Calu3 (cell line): ENCODE measurements around the gene GJB4. TPM values are rescaled to one million over a fixed set of nuclear protein-coding genes. Genes with fewer than 3 reads are reported as not detected.
"Not testable (repeated sequence)": the region's sequence is repeated elsewhere in the genome, so short reads cannot be mapped to it uniquely, and the experiment has no call there.

Experiments
- BruUV-seq: library from RNA; stranded (reverse); fragments of 400-500 nt; replicated peaks from 2 replicates; lab custom pipeline; 2021; lab: Mats Ljungman, UMichigan
- CTCF ChIA-PET: fragments of 300-600 bp; sonication (Branson Sonifier 250); formaldehyde crosslinking; loops from one replicate; lab custom pipeline; 2022; ENCODE audit warnings: antibody characterized with exemption; lab: Charles Lee
- DNase-seq: peaks from one replicate; pipeline ENCODE4 v3.0.0; 2022
- H3K27ac Mint-ChIP-seq: one replicate; pipeline ENCODE4 v1.8.0; 2022; ENCODE audit warnings: mixed read lengths; ENCODE audit not compliant: unreplicated experiment
- H3K27me3 Mint-ChIP-seq: one replicate; pipeline ENCODE4 v1.8.0; 2022; ENCODE audit warnings: mixed read lengths; ENCODE audit not compliant: unreplicated experiment
- H3K36me3 Mint-ChIP-seq: one replicate; pipeline ENCODE4 v1.8.0; 2022; ENCODE audit warnings: mild to moderate bottlenecking, moderate library complexity, mixed read lengths; ENCODE audit not compliant: insufficient read depth, unreplicated experiment
- H3K4me1 Mint-ChIP-seq: one replicate; pipeline ENCODE4 v1.8.0; 2022; ENCODE audit warnings: mild to moderate bottlenecking, low read depth, mixed read lengths; ENCODE audit not compliant: unreplicated experiment
- H3K4me3 Mint-ChIP-seq: one replicate; pipeline ENCODE4 v1.8.0; 2022; ENCODE audit warnings: mild to moderate bottlenecking, low read depth, moderate library complexity, mixed read lengths; ENCODE audit not compliant: unreplicated experiment
- H3K9me3 Mint-ChIP-seq: one replicate; pipeline ENCODE4 v1.8.0; 2022; ENCODE audit warnings: low read depth, mixed read lengths; ENCODE audit not compliant: unreplicated experiment
- intact Hi-C: fragments of 100-400 bp; cut with micrococcal nuclease; formaldehyde crosslinking; loops from one replicate; pipeline ENCODE4 v1.10.0; 2022; ENCODE audit not compliant: unreplicated experiment
- total RNA-seq: library from RNA; stranded (reverse); gene quantifications from 2 replicates; pipeline ENCODE4 v1.2.3, GENCODE V29; 2022
- TF ChIP-seq, protein P1 (sequence below): fragments of 200-600 bp; IDR thresholded peaks from one replicate; pipeline ENCODE4 v1.8.0; 2022; ENCODE audit warnings: antibody characterized with exemption; ENCODE audit not compliant: unreplicated experiment

GJB4 gene
- total RNA-seq, 1 experiment from 2014 or later = 2.5 TPM

DNA sequence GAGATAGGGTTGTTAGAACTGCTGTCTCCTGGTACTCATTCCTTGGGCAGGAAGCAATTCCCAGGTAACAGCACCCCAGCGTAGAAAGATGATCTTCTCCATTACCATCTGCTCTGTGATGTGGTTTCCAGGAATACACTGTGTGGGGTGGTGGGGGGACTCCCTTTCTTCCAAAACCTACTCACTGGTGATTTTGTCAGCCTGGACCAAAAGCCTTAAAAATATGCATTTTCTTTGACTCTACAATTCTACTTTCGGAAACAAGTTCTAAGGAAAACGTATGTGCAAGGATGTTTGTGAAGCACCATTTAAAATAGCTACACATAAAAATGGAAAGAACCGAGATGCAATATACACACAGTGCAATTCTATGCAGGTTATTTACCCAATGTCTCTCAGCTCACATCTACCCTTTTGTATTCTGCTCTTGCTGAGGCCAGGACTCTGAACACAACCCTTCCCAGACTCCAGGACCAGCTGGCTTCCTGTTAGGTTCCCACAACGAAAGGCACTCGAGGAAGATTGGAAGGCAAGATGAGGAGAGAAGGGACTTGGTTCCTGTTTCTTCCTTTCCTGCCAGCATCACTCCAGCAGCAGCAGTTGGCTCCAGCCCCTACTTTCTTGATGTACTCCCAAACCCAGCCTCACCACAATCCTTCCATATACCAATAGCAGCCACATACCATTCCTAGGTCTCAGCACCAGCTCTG is 37.7 kb upstream of the GJB4 start:
- H3K36me3 Mint-ChIP-seq = no peaks in the 10 kb centered on the region
- peaks cover 3% of the 10 kb centered on the region for H3K9me3 Mint-ChIP-seq
- CTCF ChIA-PET = no interaction called here
- DNase-seq = no peak
- no peaks in the 10 kb centered on the region for H3K4me1 Mint-ChIP-seq
- BruUV-seq = no TSS peak
- TF ChIP-seq, protein P1, sequence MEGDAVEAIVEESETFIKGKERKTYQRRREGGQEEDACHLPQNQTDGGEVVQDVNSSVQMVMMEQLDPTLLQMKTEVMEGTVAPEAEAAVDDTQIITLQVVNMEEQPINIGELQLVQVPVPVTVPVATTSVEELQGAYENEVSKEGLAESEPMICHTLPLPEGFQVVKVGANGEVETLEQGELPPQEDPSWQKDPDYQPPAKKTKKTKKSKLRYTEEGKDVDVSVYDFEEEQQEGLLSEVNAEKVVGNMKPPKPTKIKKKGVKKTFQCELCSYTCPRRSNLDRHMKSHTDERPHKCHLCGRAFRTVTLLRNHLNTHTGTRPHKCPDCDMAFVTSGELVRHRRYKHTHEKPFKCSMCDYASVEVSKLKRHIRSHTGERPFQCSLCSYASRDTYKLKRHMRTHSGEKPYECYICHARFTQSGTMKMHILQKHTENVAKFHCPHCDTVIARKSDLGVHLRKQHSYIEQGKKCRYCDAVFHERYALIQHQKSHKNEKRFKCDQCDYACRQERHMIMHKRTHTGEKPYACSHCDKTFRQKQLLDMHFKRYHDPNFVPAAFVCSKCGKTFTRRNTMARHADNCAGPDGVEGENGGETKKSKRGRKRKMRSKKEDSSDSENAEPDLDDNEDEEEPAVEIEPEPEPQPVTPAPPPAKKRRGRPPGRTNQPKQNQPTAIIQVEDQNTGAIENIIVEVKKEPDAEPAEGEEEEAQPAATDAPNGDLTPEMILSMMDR = no peak
- H3K27me3 Mint-ChIP-seq = peaks cover 84% of the 10 kb centered on the region
- no peak overlapping the region for H3K27ac Mint-ChIP-seq
- intact Hi-C loops = no loop called here
- no peak overlapping the region for H3K4me3 Mint-ChIP-seq

DNA sequence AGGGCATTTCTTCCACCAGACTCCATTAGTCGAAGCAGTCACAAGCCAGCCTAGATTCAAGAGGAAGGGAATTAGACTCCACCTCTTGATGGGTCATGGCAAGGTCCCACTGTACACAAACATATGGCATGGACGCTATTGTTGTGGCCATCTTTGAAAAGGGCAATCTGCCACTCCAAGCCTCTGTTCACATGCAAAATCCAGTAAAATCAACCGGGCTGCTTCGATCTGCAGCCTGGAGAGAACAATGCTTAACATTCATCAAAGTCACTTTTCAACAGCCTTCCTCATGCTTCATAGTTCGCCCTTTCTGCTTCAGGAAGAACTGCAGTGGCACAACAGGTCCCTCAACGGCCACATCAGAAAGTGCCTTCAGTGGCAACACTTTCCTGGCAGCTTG is 32.7 kb upstream of the GJB4 start:
- Mint-ChIP-seq H3K27ac (no peak overlapping the region), H3K9me3 (no peaks in the 10 kb centered on the region), H3K36me3 (no peaks in the 10 kb centered on the region), H3K4me3 (no peak overlapping the region), H3K4me1 (no peaks in the 10 kb centered on the region), H3K27me3 (peaks cover 73% of the 10 kb centered on the region)
- intact Hi-C loops = no loop called here
- TF ChIP-seq, protein P1 = no peak
- CTCF ChIA-PET = interaction anchor here (1.0 to 1.8 kb wide), 2 partner anchors 13 to 16 kb away, joined by 3 to 10 read pairs; no protein-coding TSS in a partner anchor
- DNase-seq = no peak
- no TSS peak for BruUV-seq

DNA sequence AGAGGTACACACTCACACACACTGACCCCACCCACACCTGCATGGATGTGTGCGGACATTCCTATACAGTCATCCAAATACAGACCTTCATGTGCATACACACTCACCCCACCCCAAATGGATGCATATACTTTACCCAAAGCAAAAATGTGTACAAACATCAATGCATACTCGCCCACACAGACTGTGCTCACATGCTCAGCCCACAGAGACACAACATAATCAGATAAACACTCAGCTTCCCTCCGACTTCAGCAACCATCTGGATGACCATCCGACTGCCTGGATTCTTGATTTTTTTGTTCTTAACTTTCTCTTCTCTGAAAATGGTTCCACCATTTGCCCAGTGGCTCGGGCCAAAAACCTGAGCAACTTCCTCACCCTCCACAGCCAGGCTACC is 29.1 kb upstream of the GJB4 start:
- TF ChIP-seq, protein P1 = no peak
- CTCF ChIA-PET = no interaction called here
- Mint-ChIP-seq H3K27ac (no peak overlapping the region), H3K4me1 (no peaks in the 10 kb centered on the region), H3K9me3 (no peaks in the 10 kb centered on the region), H3K27me3 (peaks cover 71% of the 10 kb centered on the region), H3K36me3 (no peaks in the 10 kb centered on the region), H3K4me3 (no peak overlapping the region)
- BruUV-seq = no TSS peak
- no peak for DNase-seq
- intact Hi-C loops = no loop called here

DNA sequence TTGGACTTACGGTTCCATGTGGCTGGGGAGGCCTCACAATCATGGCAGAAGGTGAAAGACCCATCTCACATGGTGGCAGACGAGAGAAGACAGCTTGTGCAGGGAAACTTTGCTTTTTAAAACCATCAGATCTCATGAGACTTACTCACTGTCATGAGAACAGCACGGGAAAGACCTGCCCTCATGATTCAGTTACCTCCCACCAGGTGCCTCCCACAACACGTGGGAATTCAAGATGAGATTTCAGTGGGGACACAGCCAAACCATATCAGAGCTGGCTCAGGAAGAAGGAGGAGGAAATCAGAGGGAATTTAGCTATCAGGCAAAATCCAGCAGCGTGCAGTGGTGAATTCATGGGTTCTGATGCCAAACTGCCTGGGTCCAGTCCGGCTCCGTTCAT is 26.7 kb upstream of the GJB4 start:
- not testable (repeated sequence) for H3K4me1 Mint-ChIP-seq, H3K27ac Mint-ChIP-seq, BruUV-seq

DNA sequence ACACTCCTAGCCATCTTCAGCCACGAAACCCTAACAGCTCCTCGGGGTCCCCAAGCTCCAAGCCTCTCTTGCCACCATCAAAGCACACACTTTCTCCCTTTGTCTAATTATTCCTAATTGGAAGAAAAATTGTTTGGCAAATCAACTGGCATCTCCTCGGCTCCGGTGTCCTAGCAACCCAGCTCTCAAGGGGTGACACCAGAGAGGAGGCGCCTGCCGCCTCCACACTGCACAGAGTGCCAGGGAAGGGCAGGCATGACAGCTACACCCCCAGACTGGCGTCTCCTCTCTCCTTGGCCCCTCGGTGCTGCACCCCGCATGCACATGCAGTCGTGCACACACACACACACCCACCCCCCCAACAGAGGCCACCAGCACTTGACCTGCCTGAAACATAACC is 22.8 kb upstream of the GJB4 start:
- Mint-ChIP-seq H3K4me1 (no peaks in the 10 kb centered on the region), H3K9me3 (no peaks in the 10 kb centered on the region), H3K27me3 (peaks cover 50% of the 10 kb centered on the region), H3K36me3 (no peaks in the 10 kb centered on the region), H3K27ac (no peak overlapping the region), H3K4me3 (no peak overlapping the region)
- DNase-seq = no peak
- intact Hi-C loops = no loop called here
- BruUV-seq = no TSS peak
- TF ChIP-seq, protein P1 = no peak
- CTCF ChIA-PET = no interaction called here

More for the DNA sequence above, 26.7 kb upstream of the GJB4 start:
- DNase-seq, H3K4me3 Mint-ChIP-seq, intact Hi-C loops, CTCF ChIA-PET, H3K36me3 Mint-ChIP-seq, H3K9me3 Mint-ChIP-seq: not testable (repeated sequence)
- H3K27me3 Mint-ChIP-seq = peaks cover 82% of the 10 kb centered on the region

DNA sequence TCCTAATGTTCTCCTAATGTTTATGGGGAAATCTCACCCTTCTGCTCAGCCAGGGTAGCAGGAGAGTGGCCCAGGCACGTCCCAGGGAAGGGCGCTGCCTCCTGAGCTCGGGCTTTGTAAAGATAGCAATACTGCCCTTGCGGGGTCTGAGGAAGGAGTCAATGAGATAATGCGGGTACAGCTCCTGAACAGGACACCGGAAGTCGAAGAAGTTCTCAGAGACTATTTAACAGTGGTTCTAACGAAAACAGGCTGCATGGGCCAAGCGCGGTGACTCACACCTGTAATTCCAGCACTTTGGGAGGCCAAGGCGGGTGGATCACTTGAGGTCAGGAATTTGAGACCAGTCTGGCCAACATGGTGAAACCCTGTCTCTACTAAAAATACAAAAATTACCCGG is 22.3 kb upstream of the GJB4 start:
- H3K27ac Mint-ChIP-seq, DNase-seq, H3K36me3 Mint-ChIP-seq, H3K4me1 Mint-ChIP-seq, H3K4me3 Mint-ChIP-seq, BruUV-seq, H3K9me3 Mint-ChIP-seq, CTCF ChIA-PET, intact Hi-C loops: not testable (repeated sequence)
- peaks cover 46% of the 10 kb centered on the region for H3K27me3 Mint-ChIP-seq
